H9 (cell line): ENCODE results near the gene RBPJ. TPM values are rescaled to one million over a fixed set of nuclear protein-coding genes. Genes with fewer than 3 reads are reported as not detected.
A peak's percentile ranks its signal among the peaks of the same experiment; 100 is the strongest.

Experiments
- DNase-seq: peaks from one replicate; pipeline ENCODE4 v3.0.0-alpha.2; 2017
- H2AFZ ChIP-seq: one replicate; pipeline ENCODE4 v1.6.1; 2013; ENCODE audit warnings: mild to moderate bottlenecking, low read length, control low read depth, moderate library complexity
- H2AK5ac ChIP-seq: 2 replicates; pipeline ENCODE4 v1.6.1; 2013; ENCODE audit warnings: low read length, control low read depth, mixed read lengths; ENCODE audit not compliant: insufficient read length
- H2BK120ac ChIP-seq: one replicate; pipeline ENCODE4 v1.6.1; 2013; ENCODE audit warnings: low read depth, mild to moderate bottlenecking, low read length, control low read depth, inconsistent platforms; ENCODE audit not compliant: poor library complexity, severe bottlenecking
- H2BK12ac ChIP-seq: 2 replicates; pipeline ENCODE4 v1.6.1; 2013; ENCODE audit warnings: low read length, control low read depth, mixed read lengths, low read depth; ENCODE audit not compliant: insufficient read length
- H2BK15ac ChIP-seq: 2 replicates; pipeline ENCODE4 v1.6.1; 2013; ENCODE audit warnings: low read depth, low read length, control low read depth
- H2BK20ac ChIP-seq: one replicate; pipeline ENCODE4 v1.6.1; 2013; ENCODE audit warnings: low read depth, mild to moderate bottlenecking, low read length, control low read depth, inconsistent platforms; ENCODE audit not compliant: poor library complexity, severe bottlenecking
- H2BK5ac ChIP-seq: 2 replicates; pipeline ENCODE4 v1.6.1; 2013; ENCODE audit warnings: low read length, control low read depth, mixed read lengths; ENCODE audit not compliant: insufficient read length
- H3K14ac ChIP-seq: 2 replicates; pipeline ENCODE4 v1.6.1; 2013; ENCODE audit warnings: low read length, control low read depth; ENCODE audit not compliant: insufficient read depth
- H3K18ac ChIP-seq: 2 replicates; pipeline ENCODE4 v1.6.1; 2013; ENCODE audit warnings: low read depth, mild to moderate bottlenecking, mixed read lengths, low read length, control low read depth; ENCODE audit not compliant: insufficient read length
- H3K23ac ChIP-seq: 2 replicates; pipeline ENCODE4 v1.6.1; 2013; ENCODE audit warnings: low read length, control low read depth, mixed read lengths, low read depth; ENCODE audit not compliant: insufficient read length
- H3K23me2 ChIP-seq: 2 replicates; pipeline ENCODE4 v1.6.1; 2013; ENCODE audit warnings: low read depth, mild to moderate bottlenecking, mixed read lengths, low read length, control low read depth; ENCODE audit not compliant: insufficient read length, poor library complexity, severe bottlenecking
- H3K27ac ChIP-seq: 2 replicates; pipeline ENCODE4 v1.5.1; 2013; ENCODE audit warnings: low read length, control low read depth, mixed read lengths, low read depth; ENCODE audit not compliant: insufficient read length
- H3K27me3 ChIP-seq: 2 replicates; pipeline ENCODE4 v1.6.1; 2013; ENCODE audit warnings: low read length, control low read depth, inconsistent platforms; ENCODE audit not compliant: insufficient read depth
- H3K4ac ChIP-seq: 2 replicates; pipeline ENCODE4 v1.6.1; 2013; ENCODE audit warnings: low read depth, mild to moderate bottlenecking, control low read depth, inconsistent platforms, low read length, moderate library complexity
- H3K4me1 ChIP-seq: 2 replicates; pipeline ENCODE4 v1.6.1; 2013; ENCODE audit warnings: low read length, control low read depth, inconsistent platforms; ENCODE audit not compliant: insufficient read depth
- H3K4me2 ChIP-seq: 2 replicates; pipeline ENCODE4 v1.6.1; 2013; ENCODE audit warnings: low read length, control low read depth, mixed read lengths; ENCODE audit not compliant: insufficient read length, insufficient read depth
- H3K56ac ChIP-seq: 2 replicates; pipeline ENCODE4 v1.6.1; 2013; ENCODE audit warnings: low read depth, mild to moderate bottlenecking, mixed read lengths, low read length, control low read depth; ENCODE audit not compliant: insufficient read length
- H3K79me1 ChIP-seq: 2 replicates; pipeline ENCODE4 v1.6.1; 2013; ENCODE audit warnings: low read depth, mild to moderate bottlenecking, moderate library complexity, low read length, control low read depth, inconsistent platforms; ENCODE audit not compliant: insufficient read depth, poor library complexity, severe bottlenecking
- H3K79me2 ChIP-seq: 2 replicates; pipeline ENCODE4 v1.6.1; 2013; ENCODE audit warnings: low read length, control low read depth, inconsistent platforms; ENCODE audit not compliant: insufficient read depth
- H3K9ac ChIP-seq: 2 replicates; pipeline ENCODE4 v1.6.1; 2013; ENCODE audit warnings: low read length, control low read depth, mixed read lengths; ENCODE audit not compliant: insufficient read length; ENCODE audit errors: extremely low read depth
- H3K9me3 ChIP-seq: one replicate; pipeline ENCODE4 v1.6.1; 2013; ENCODE audit warnings: low read depth, low read length, inconsistent platforms; ENCODE audit not compliant: control insufficient read depth
- H3T11ph ChIP-seq: one replicate; pipeline ENCODE4 v1.6.1; 2013; ENCODE audit warnings: mild to moderate bottlenecking, low read length, control low read depth, inconsistent platforms
- H4K20me1 ChIP-seq: one replicate; pipeline ENCODE4 v1.6.1; 2013; ENCODE audit not compliant: control insufficient read depth, insufficient read length, insufficient read depth
- H4K5ac ChIP-seq: 2 replicates; pipeline ENCODE4 v1.6.1; 2013; ENCODE audit warnings: low read depth, mild to moderate bottlenecking, mixed read lengths, low read length, control low read depth; ENCODE audit not compliant: insufficient read length
- H4K8ac ChIP-seq: replicated peaks from 2 replicates; pipeline ENCODE4 v1.6.1; 2013; ENCODE audit warnings: low read length, control low read depth, mixed read lengths, low read depth; ENCODE audit not compliant: insufficient read length
- H4K91ac ChIP-seq: 2 replicates; pipeline ENCODE4 v1.6.1; 2013; ENCODE audit warnings: low read depth, mild to moderate bottlenecking, moderate library complexity, mixed read lengths, low read length, control low read depth; ENCODE audit not compliant: insufficient read length
- H3K27ac Mint-ChIP-seq, 3 experiments: 2 replicates in 2 of 3; 3 replicates in 1 of 3; pipeline ENCODE4 v1.8.0; 2020 to 2021; ENCODE audit warnings: mixed read lengths in 3 of 3, mild to moderate bottlenecking in 1 of 3, moderate library complexity in 1 of 3
- H3K27me3 Mint-ChIP-seq: 2 replicates; pipeline ENCODE4 v1.8.0; 2021; ENCODE audit warnings: low read depth, mild to moderate bottlenecking, moderate library complexity, mixed read lengths
- H3K36me3 Mint-ChIP-seq, 3 experiments: 2 replicates in 2 of 3; 3 replicates in 1 of 3; pipeline ENCODE4 v1.8.0; 2020 to 2021; ENCODE audit warnings: low read depth in 3 of 3, mixed read lengths in 3 of 3; ENCODE audit not compliant: insufficient read depth in 1 of 3
- H3K4me1 Mint-ChIP-seq, 2 experiments: 2 replicates each; pipeline ENCODE4 v1.8.0; 2020; ENCODE audit warnings: mixed read lengths in 2 of 2
- H3K4me3 Mint-ChIP-seq, 2 experiments: 2 replicates in 1 of 2; 3 replicates in 1 of 2; pipeline ENCODE4 v1.8.0; 2020 to 2021; ENCODE audit warnings: mild to moderate bottlenecking in 2 of 2, mixed read lengths in 2 of 2, moderate library complexity in 1 of 2
- H3K9me3 Mint-ChIP-seq, 2 experiments: 2 replicates in 1 of 2; 3 replicates in 1 of 2; pipeline ENCODE4 v1.8.0; 2020; ENCODE audit warnings: mild to moderate bottlenecking in 2 of 2, mixed read lengths in 2 of 2, moderate library complexity in 1 of 2
- total RNA-seq: library from RNA; stranded (reverse); gene quantifications from 2 replicates; pipeline ENCODE4 v1.2.1, GENCODE V29; 2021
- TF ChIP-seq, protein P1 (sequence below): fragments of 200-600 bp; sonication (generic); conservative IDR thresholded peaks from 3 replicates; pipeline ENCODE4 v1.8.0; 2021; ENCODE audit warnings: antibody characterized with exemption, mild to moderate bottlenecking

RBPJ gene
- total RNA-seq, 1 experiment from 2014 or later, result 166 TPM

DNA sequence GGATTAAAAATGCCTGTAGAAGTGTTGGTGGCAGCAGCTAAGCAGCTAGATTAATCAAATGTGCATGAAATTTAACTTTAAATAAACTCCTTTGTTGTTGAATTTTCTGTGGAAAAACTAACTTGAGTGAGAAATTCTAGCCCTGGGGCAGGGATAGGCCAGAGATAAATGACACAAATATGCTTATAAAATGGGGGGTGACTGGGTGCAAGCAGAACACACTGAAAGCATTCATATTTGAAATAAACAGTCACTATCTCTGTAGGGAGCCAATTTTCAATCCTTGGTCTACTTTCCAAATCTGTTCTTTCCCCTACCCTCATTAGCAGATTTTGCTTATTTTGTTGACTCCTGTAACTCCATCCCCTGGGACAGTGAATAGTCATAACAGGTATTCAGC lies 47.9 kb downstream of the RBPJ start:
- no peak overlapping the region for H3K14ac ChIP-seq
- TF ChIP-seq, protein P1, sequence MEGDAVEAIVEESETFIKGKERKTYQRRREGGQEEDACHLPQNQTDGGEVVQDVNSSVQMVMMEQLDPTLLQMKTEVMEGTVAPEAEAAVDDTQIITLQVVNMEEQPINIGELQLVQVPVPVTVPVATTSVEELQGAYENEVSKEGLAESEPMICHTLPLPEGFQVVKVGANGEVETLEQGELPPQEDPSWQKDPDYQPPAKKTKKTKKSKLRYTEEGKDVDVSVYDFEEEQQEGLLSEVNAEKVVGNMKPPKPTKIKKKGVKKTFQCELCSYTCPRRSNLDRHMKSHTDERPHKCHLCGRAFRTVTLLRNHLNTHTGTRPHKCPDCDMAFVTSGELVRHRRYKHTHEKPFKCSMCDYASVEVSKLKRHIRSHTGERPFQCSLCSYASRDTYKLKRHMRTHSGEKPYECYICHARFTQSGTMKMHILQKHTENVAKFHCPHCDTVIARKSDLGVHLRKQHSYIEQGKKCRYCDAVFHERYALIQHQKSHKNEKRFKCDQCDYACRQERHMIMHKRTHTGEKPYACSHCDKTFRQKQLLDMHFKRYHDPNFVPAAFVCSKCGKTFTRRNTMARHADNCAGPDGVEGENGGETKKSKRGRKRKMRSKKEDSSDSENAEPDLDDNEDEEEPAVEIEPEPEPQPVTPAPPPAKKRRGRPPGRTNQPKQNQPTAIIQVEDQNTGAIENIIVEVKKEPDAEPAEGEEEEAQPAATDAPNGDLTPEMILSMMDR, result no peak

More for the DNA sequence above, 47.9 kb downstream of the RBPJ start:
- H4K91ac ChIP-seq, result no peak overlapping the region
- no peak overlapping the region for H3K56ac ChIP-seq
- no peak overlapping the region for H2BK15ac ChIP-seq
- no peak overlapping the region for H2BK12ac ChIP-seq
- H4K8ac ChIP-seq, result no peak overlapping the region
- no peak overlapping the region for H3T11ph ChIP-seq
- no peak overlapping the region for H3K23ac ChIP-seq
- no peak overlapping the region for H2AFZ ChIP-seq
- H2BK20ac ChIP-seq, result no peak overlapping the region
- peaks cover 2% of the 10 kb centered on the region for H3K79me1 ChIP-seq
- H3K4me2 ChIP-seq, result no peak overlapping the region
- no peak overlapping the region for H3K27ac ChIP-seq
- peaks cover 44 to 45% of the 10 kb centered on the region in 2 experiments for H3K4me1 Mint-ChIP-seq
- no peak overlapping the region for H2BK5ac ChIP-seq
- no peaks in the 10 kb centered on the region for H3K27me3 ChIP-seq
- no peaks in the 10 kb centered on the region for H3K27me3 Mint-ChIP-seq
- H3K79me2 ChIP-seq, result peaks cover 43% of the 10 kb centered on the region; the same call in 1 of the 2 replicates
- no peaks in the 10 kb centered on the region for H3K9me3 ChIP-seq
- peaks cover 8% of the 10 kb centered on the region; the same call in 1 of the 2 replicates for H3K4me1 ChIP-seq
- H3K18ac ChIP-seq, result no peak overlapping the region
- H4K20me1 ChIP-seq, result no peaks in the 10 kb centered on the region
- H2AK5ac ChIP-seq, result no peak overlapping the region
- DNase-seq, result no peak
- H3K4me3 Mint-ChIP-seq, result no peak overlapping the region
- H4K5ac ChIP-seq, result no peak overlapping the region
- H2BK120ac ChIP-seq, result no peak overlapping the region
- H3K4ac ChIP-seq, result no peak overlapping the region
- H3K23me2 ChIP-seq, result no peaks in the 10 kb centered on the region
- H3K27ac Mint-ChIP-seq, result peak overlapping the region; percentile 4 to 79 (median 78); a peak in 5 of 7 replicates
- H3K9ac ChIP-seq, result no peak overlapping the region
- H3K36me3 Mint-ChIP-seq, result peaks cover 0 to 8% (median 0%) of the 10 kb centered on the region in 3 experiments; a peak in 2 of 7 replicates
- H3K9me3 Mint-ChIP-seq, result no peaks in the 10 kb centered on the region
